Measurements from ENCODE around the gene GRHPR.

The GRHPR gene

DNA sequence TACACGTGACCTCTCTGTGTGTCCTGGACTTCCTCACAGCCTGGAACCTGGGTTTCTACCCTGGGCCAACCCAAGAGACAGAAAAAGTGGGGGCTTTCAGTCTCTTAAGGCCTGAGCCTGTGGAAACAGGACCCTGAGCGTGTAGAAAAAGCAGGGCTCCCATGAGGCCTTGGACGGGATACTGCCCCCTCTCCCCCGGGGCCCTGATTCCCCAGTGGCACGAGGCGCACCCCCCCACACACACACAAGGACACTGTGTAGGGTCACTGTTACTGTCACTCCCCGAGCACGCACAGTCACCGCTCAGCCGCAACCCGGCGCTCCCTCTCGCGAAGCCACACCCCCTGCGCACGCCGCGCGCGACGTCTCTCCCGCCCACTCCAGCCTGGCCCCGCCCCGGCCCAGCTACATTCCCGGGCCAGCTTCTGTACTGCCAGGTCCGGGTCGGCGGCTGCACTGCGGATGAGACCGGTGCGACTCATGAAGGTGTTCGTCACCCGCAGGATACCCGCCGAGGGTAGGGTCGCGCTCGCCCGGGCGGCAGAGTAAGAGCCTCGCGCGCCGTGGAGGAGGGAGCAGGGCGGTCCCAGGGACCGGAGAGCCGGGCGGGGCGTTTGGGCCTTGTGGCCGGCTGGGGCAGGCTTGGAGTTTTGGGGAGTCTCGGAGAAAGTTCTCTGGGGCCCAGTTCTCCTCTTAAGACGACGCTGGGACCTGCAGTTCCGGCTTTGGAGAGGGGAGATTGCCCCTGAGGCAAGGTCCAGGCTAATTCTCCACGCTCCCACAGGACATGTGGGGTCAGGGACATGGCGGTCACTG is at the start of gene GRHPR:
Gene GRHPR, plus strand, starts transcription at position 408 of the 816 bp plus-strand sequence. Its CDS starts 55 bp downstream, at position 463.
- H3K27me3 ChIP-seq (ENCODE audit: control insufficient read depth, insufficient read depth, low read length), result no peaks in the 10 kb centered on the region
- peaks cover 9% of the 10 kb centered on the region for H3K4me1 ChIP-seq (ENCODE audit: control insufficient read depth, low read depth, low read length)
- no peak within 1 kb of the TSS for H3K27ac ChIP-seq (ENCODE audit: low read length)
- no peaks in the 10 kb centered on the region for H3K9me3 ChIP-seq (ENCODE audit: control insufficient read depth, low read depth, low read length)
- H3K9ac ChIP-seq (ENCODE audit: low read length), result peak within 1 kb of the TSS; percentile 84
- H3K4me3 ChIP-seq (ENCODE audit: low read length), result peak within 1 kb of the TSS; percentile 72
- H3K36me3 ChIP-seq (ENCODE audit: control insufficient read depth, low read depth, low read length), result peaks cover 18% of the 10 kb centered on the region

DNA sequence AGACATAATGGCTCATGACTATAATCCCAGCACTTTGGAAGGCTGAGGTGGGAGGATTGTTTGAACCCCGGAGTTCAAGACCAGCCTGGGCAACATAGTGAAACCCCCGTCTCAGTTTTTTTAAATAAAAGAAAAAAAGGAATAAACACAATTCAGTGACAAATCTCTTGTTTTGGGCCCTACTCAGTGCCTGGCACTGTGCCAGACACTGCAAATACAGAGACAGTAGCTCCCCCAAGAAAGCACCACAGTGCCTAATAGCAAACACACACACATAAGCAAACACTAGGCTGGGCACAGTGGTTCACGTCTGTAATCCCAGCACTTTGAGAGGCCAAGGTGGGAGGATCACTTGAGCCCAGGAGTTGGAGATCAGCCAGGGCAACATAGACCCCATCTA is 49.7 kb upstream of the GRHPR start:
- Histone ChIP-seq H3K9ac (ENCODE audit: low read length) (no peak overlapping the region), H3K4me1 (ENCODE audit: control insufficient read depth, low read depth, low read length) (no peaks in the 10 kb centered on the region), H3K27me3 (ENCODE audit: control insufficient read depth, insufficient read depth, low read length) (no peaks in the 10 kb centered on the region), H3K27ac (ENCODE audit: low read length) (no peak overlapping the region), H3K36me3 (ENCODE audit: control insufficient read depth, low read depth, low read length) (no peaks in the 10 kb centered on the region), H3K4me3 (ENCODE audit: low read length) (no peak overlapping the region), H3K9me3 (ENCODE audit: control insufficient read depth, low read depth, low read length) (no peaks in the 10 kb centered on the region)

DNA sequence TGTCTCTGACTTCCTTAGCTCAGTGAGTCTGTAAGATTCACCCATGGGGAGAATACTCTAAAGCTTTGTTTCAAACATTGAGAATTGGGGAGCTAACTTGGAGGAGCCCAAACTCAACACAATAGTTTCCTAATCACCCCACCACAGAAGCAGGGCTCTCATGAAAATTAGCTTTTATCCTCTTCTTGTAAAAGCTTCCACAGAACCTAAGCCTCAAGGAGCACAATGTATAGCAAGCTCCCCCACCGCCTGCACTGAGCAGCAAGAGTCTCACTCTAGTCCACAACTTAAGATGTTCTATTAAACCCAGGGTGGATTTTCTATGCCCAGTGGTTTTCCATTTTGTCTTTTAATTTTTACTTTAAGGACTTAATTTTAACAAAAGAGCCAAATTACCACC is 48.9 kb upstream of the GRHPR start:
- Histone ChIP-seq H3K4me3 (ENCODE audit: low read length) (no peak overlapping the region), H3K9me3 (ENCODE audit: control insufficient read depth, low read depth, low read length) (no peaks in the 10 kb centered on the region), H3K9ac (ENCODE audit: low read length) (no peak overlapping the region), H3K27me3 (ENCODE audit: control insufficient read depth, insufficient read depth, low read length) (no peaks in the 10 kb centered on the region), H3K27ac (ENCODE audit: low read length) (no peak overlapping the region), H3K36me3 (ENCODE audit: control insufficient read depth, low read depth, low read length) (no peaks in the 10 kb centered on the region), H3K4me1 (ENCODE audit: control insufficient read depth, low read depth, low read length) (no peaks in the 10 kb centered on the region)

DNA sequence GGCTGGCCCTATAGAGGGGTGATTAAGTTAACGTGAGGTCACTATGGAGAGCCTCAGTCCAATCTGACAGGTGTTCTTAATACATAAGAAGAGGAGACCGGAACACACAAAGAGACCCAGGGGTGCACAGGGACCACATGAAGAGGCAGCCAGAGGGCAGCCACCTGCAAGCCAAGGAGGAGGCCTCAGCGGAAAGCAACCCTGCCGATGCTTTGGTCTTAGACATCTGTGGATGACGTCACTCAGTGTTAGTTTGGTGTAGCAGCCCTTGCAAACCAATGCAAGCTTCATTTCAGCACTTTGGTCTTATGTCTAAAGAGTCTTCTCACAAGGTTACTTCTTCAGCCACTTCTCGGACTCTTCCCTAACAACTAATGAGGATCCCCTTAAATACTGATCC is 47.6 kb upstream of the GRHPR start:
- H3K27ac ChIP-seq (ENCODE audit: low read length), result no peak overlapping the region
- H3K9me3 ChIP-seq (ENCODE audit: control insufficient read depth, low read depth, low read length), result no peaks in the 10 kb centered on the region
- no peaks in the 10 kb centered on the region for H3K36me3 ChIP-seq (ENCODE audit: control insufficient read depth, low read depth, low read length)
- no peak overlapping the region for H3K4me3 ChIP-seq (ENCODE audit: low read length)
- no peaks in the 10 kb centered on the region for H3K27me3 ChIP-seq (ENCODE audit: control insufficient read depth, insufficient read depth, low read length)
- no peak overlapping the region for H3K9ac ChIP-seq (ENCODE audit: low read length)
- H3K4me1 ChIP-seq (ENCODE audit: control insufficient read depth, low read depth, low read length), result no peaks in the 10 kb centered on the region

DNA sequence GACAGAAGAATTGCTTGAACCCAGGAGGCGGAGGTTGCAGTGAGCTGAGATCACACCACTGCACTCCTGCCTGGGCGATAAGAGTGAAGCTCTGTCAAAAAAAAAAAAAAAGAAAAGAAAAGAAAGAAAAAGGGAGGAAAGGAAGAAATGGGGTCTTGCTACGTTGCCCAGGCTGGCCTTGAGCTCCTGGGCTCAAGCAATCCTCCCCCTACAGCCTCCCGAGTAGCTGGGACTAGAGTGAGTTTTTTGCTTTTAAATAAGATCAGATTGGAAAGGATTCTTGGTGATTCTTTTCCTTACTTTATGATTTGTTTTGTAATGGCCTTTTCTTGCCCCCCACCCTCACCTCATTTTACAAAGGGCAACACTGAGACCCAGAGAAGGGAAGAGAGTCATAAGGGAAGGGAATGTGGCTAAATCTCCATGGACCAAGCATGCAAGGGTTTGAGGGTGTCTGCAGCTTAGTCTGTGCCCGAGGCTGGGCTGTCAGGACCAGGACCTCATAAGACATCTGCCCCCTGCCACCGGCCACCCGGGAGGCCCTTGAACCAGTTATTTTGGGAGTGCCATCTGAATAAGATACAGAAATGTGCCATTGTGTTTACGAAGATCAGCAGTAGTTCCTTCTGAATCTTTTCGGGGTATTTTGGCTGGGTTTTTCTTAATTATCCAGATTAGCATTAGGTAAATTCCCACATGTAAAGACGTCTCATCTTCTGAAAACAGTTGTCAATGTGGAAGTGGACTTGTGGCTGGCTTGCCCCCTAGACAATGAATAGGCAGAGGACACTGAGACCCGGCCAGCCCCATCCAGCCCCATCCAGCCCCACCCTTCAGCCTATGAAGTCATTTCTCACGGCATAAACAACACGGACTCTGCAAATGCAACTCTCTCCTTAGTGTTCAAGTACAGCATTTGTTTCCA is 44.5 kb upstream of the GRHPR start:
- Histone ChIP-seq H3K4me3 (ENCODE audit: low read length) (no peak overlapping the region), H3K9ac (ENCODE audit: low read length) (no peak overlapping the region), H3K9me3 (ENCODE audit: control insufficient read depth, low read depth, low read length) (no peaks in the 10 kb centered on the region), H3K4me1 (ENCODE audit: control insufficient read depth, low read depth, low read length) (no peaks in the 10 kb centered on the region), H3K27ac (ENCODE audit: low read length) (no peak overlapping the region), H3K36me3 (ENCODE audit: control insufficient read depth, low read depth, low read length) (no peaks in the 10 kb centered on the region), H3K27me3 (ENCODE audit: control insufficient read depth, insufficient read depth, low read length) (no peaks in the 10 kb centered on the region)

DNA sequence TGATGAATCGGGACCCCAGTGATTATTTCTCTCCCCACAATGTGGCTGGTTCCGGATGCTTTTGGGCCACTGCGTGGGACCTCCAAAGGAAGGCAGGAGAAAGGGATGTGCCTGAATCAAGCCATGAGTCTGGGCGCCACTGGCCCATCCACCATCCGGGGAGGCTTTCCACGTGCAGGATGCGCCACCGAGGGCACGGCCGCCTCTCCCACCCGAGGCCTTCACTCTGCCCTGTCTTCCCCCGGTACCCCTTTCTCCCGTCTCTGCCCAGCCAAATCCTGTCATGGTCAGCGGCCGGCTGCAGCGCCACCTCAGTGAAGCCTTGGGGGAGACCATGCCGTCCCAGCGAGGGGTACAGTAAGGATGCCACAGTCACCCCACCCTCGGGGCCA is 43.9 kb upstream of the GRHPR start:
- H3K4me3 ChIP-seq (ENCODE audit: low read length), result no peak overlapping the region
- no peak overlapping the region for H3K9ac ChIP-seq (ENCODE audit: low read length)
- no peak overlapping the region for H3K27ac ChIP-seq (ENCODE audit: low read length)
- no peaks in the 10 kb centered on the region for H3K27me3 ChIP-seq (ENCODE audit: control insufficient read depth, insufficient read depth, low read length)
- no peaks in the 10 kb centered on the region for H3K9me3 ChIP-seq (ENCODE audit: control insufficient read depth, low read depth, low read length)
- H3K4me1 ChIP-seq (ENCODE audit: control insufficient read depth, low read depth, low read length), result no peaks in the 10 kb centered on the region
- no peaks in the 10 kb centered on the region for H3K36me3 ChIP-seq (ENCODE audit: control insufficient read depth, low read depth, low read length)

DNA sequence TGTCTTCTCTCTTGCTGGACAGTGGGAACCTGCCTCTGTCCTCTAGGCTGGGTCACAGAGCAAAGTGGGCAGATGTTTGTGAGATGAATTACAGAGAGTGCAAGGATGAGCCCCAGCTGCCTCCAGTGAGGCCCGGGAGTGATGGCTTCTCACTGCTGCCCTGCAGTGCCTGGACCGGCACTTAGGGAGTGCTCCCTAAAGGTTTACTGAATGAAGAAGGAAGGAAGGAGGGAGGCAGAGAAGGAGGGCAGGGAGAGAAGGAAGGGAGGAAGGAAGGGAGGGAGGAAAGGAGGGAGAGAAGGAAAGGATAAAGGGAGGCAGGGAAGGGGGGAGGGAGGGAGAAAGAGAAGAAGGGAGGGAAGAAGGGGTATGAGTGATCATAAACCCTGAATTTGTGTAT is 42.7 kb upstream of the GRHPR start:
- Histone ChIP-seq H3K9ac (ENCODE audit: low read length) (no peak overlapping the region), H3K27me3 (ENCODE audit: control insufficient read depth, insufficient read depth, low read length) (no peaks in the 10 kb centered on the region), H3K4me3 (ENCODE audit: low read length) (no peak overlapping the region), H3K4me1 (ENCODE audit: control insufficient read depth, low read depth, low read length) (no peaks in the 10 kb centered on the region), H3K9me3 (ENCODE audit: control insufficient read depth, low read depth, low read length) (no peaks in the 10 kb centered on the region), H3K36me3 (ENCODE audit: control insufficient read depth, low read depth, low read length) (no peaks in the 10 kb centered on the region), H3K27ac (ENCODE audit: low read length) (no peak overlapping the region)

DNA sequence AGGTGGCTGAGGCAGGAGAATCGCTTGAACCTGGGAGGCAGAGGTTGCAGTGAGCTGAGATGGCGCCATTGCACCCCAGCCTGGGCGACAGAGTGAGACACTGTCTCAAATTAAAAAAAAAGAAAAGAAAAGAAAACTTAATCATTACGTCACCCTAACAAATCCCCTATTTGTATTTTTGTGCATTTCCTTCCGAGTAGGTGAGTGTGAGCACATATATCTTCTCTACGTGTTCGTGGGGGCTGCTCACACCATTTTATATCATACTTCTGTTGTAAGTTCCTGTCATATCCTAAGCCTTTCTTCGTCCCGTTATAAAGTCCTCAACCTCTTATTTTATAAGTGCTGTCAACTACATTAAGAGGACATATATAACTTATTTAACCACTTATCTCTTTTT is 41.9 kb upstream of the GRHPR start:
- Histone ChIP-seq H3K36me3 (ENCODE audit: control insufficient read depth, low read depth, low read length) (no peaks in the 10 kb centered on the region), H3K9me3 (ENCODE audit: control insufficient read depth, low read depth, low read length) (no peaks in the 10 kb centered on the region), H3K4me3 (ENCODE audit: low read length) (no peak overlapping the region), H3K27ac (ENCODE audit: low read length) (no peak overlapping the region), H3K9ac (ENCODE audit: low read length) (no peak overlapping the region), H3K4me1 (ENCODE audit: control insufficient read depth, low read depth, low read length) (no peaks in the 10 kb centered on the region), H3K27me3 (ENCODE audit: control insufficient read depth, insufficient read depth, low read length) (no peaks in the 10 kb centered on the region)

DNA sequence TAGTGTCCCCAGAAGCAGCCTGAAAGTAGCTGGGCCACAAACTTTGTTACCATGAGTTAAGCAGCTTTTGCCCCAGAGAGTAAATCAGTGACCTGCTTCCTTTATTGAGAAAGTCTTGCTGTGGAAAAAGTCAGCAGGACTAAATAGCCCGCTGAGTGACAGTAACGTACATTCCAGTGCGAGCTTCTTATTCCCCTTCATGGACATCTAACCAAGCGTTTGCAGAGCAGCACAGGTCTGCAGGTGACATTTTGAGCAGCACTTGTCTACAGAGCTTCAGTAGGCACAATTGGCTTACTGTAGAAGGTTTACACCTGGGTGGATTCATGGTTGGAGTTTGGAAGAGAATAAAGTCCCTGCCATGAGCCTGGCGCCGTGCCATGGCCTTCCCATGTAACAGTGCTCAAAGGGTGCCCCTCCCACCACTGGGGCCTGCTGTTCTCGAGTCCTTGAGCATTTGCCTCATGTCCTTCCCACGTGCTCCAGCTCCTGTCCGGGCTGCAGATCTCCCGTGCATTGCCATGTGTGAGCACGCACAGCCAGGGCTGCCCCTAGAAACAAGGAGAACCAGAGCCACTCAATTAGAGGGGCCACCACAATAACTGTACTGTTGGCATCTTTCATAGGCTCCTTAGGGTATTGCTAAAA is 41.3 kb upstream of the GRHPR start:
- no peaks in the 10 kb centered on the region for H3K4me1 ChIP-seq (ENCODE audit: control insufficient read depth, low read depth, low read length)
- H3K27me3 ChIP-seq (ENCODE audit: control insufficient read depth, insufficient read depth, low read length), result no peaks in the 10 kb centered on the region
- H3K9ac ChIP-seq (ENCODE audit: low read length), result no peak overlapping the region
- no peaks in the 10 kb centered on the region for H3K9me3 ChIP-seq (ENCODE audit: control insufficient read depth, low read depth, low read length)
- H3K27ac ChIP-seq (ENCODE audit: low read length), result no peak overlapping the region
- no peaks in the 10 kb centered on the region for H3K36me3 ChIP-seq (ENCODE audit: control insufficient read depth, low read depth, low read length)
- no peak overlapping the region for H3K4me3 ChIP-seq (ENCODE audit: low read length)

DNA sequence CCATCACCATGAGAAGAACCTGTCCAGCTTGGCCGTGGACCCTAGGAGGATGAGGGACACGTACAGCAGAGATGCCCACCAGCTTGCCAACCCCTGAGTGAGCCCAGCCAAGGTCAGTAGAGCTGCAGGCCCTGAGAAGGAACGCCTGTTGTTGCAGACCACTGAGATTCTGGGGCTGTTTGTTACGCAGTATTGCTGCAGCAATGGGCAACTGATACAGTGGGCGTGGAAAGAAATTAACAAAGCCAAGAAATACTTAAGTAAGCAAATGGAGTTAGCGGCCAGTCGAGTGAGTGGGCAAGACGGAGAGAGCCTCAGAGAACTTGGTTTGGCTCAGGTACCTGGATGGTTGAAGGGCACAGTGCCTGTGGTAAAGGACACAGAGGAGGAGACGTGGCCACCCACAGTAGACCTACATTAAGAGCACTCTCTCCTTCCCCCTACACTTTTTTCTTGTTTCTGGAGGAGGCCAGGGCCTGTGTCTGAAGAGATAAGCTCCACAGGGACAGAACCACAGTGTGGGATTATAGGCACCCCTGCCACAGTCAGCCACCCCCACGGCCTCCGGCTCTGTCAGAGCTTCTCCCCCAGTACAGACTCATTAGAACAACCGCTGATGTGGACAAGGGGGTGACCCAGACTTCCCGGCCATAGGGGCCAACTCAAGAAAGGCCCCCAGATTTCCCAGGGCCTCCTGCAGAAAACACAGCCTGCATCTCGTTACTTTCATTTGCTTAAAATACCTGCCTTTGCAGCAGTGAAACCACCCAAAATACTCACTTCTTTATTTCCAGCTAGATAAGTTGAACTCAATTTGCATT is 40.1 kb upstream of the GRHPR start:
- Histone ChIP-seq H3K27me3 (ENCODE audit: control insufficient read depth, insufficient read depth, low read length) (no peaks in the 10 kb centered on the region), H3K9me3 (ENCODE audit: control insufficient read depth, low read depth, low read length) (no peaks in the 10 kb centered on the region), H3K36me3 (ENCODE audit: control insufficient read depth, low read depth, low read length) (no peaks in the 10 kb centered on the region), H3K4me1 (ENCODE audit: control insufficient read depth, low read depth, low read length) (no peaks in the 10 kb centered on the region), H3K9ac (ENCODE audit: low read length) (no peak overlapping the region), H3K4me3 (ENCODE audit: low read length) (no peak overlapping the region), H3K27ac (ENCODE audit: low read length) (no peak overlapping the region)

DNA sequence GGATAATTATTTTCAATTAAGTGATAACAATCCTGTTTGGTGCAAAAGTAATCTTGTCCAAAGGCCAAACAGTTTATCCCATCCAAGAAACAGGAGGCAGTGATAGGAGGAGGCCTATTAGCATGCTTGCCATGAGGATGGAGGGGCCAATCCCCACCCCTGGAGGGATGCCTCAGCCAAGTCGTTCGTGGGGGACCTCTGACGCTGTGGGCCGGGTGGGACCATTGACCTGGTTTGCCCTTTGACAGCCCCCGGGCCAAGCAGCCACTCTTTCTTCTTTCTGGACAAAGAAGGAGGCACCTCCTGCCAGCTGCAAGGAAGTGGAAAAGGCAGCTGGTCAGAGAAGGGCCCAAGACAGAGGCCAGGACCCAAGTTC is 39.5 kb upstream of the GRHPR start:
- no peak overlapping the region for H3K4me3 ChIP-seq (ENCODE audit: low read length)
- no peaks in the 10 kb centered on the region for H3K27me3 ChIP-seq (ENCODE audit: control insufficient read depth, insufficient read depth, low read length)
- no peaks in the 10 kb centered on the region for H3K36me3 ChIP-seq (ENCODE audit: control insufficient read depth, low read depth, low read length)
- H3K27ac ChIP-seq (ENCODE audit: low read length), result no peak overlapping the region
- no peaks in the 10 kb centered on the region for H3K4me1 ChIP-seq (ENCODE audit: control insufficient read depth, low read depth, low read length)
- no peak overlapping the region for H3K9ac ChIP-seq (ENCODE audit: low read length)
- H3K9me3 ChIP-seq (ENCODE audit: control insufficient read depth, low read depth, low read length), result no peaks in the 10 kb centered on the region

Data from iPS-18a (cell line).